CD14-positive monocyte (primary cell): ENCODE results near the gene UBE2QL1. TPM values are rescaled to one million over a fixed set of nuclear protein-coding genes. Genes with fewer than 3 reads are reported as not detected.

ENCODE experiments used
- DNase-seq, 3 donors: peaks; one replicate each; pipeline ENCODE4 v3.0.0-alpha.2; 2011 to 2022
- H2AFZ ChIP-seq: 2 replicates; pipeline ENCODE4 v1.6.0; 2012; ENCODE audit warnings: mild to moderate bottlenecking, low read depth, low read length, inconsistent platforms; ENCODE audit not compliant: insufficient read depth, poor library complexity, severe bottlenecking
- H3K27ac ChIP-seq, 2 donors: 1 replicate in 1 of 2; 2 replicates in 1 of 2; pipeline ENCODE4 v1.5.1; 2012 to 2013; ENCODE audit warnings: low read length in 2 of 2, control low read depth in 1 of 2, inconsistent platforms in 1 of 2, low read depth in 1 of 2, mild to moderate bottlenecking in 1 of 2
- H3K27me3 ChIP-seq, 2 donors: one replicate each; pipeline versions ENCODE4 v1.6.0 to v1.6.1; 2011 to 2013; ENCODE audit warnings: low read length in 2 of 2; ENCODE audit not compliant: control insufficient read depth in 2 of 2, insufficient read depth in 2 of 2
- H3K36me3 ChIP-seq, 2 donors: replicated peaks in 1 of 2; 1 replicate in 1 of 2; 2 replicates in 1 of 2; pipeline versions ENCODE4 v1.5.1 to v1.6.1; 2012 to 2013; ENCODE audit warnings: low read length in 2 of 2, control low read depth in 1 of 2, inconsistent platforms in 1 of 2, mild to moderate bottlenecking in 1 of 2; ENCODE audit not compliant: insufficient read depth in 2 of 2, control insufficient read depth in 1 of 2
- H3K4me1 ChIP-seq, 2 donors: 1 replicate in 1 of 2; 2 replicates in 1 of 2; pipeline versions ENCODE4 v1.5.1 to v1.6.1; 2012 to 2013; ENCODE audit warnings: low read length in 2 of 2, control low read depth in 1 of 2, inconsistent platforms in 1 of 2, mild to moderate bottlenecking in 1 of 2, moderate library complexity in 1 of 2; ENCODE audit not compliant: insufficient read depth in 2 of 2, control insufficient read depth in 1 of 2
- H3K4me2 ChIP-seq: replicated peaks from 2 replicates; pipeline ENCODE3; 2012; ENCODE audit warnings: low read length, moderate library complexity, mild to moderate bottlenecking; ENCODE audit not compliant: poor library complexity, severe bottlenecking; ENCODE audit errors: extremely low read depth
- H3K4me3 ChIP-seq, 3 experiments: fragments of 200-600 bp in 1 of 3; sonication (generic) in 1 of 3; replicated peaks in 1 of 3; 1 replicate in 2 of 3; 2 replicates in 1 of 3; pipeline ENCODE4 v1.5.1; 2011 to 2013; ENCODE audit warnings: low read length in 3 of 3, mild to moderate bottlenecking in 3 of 3, control low read depth in 2 of 3, low read depth in 2 of 3, inconsistent platforms in 1 of 3, moderate library complexity in 1 of 3
- H3K79me2 ChIP-seq: 2 replicates; pipeline ENCODE4 v1.6.0; 2012; ENCODE audit warnings: mild to moderate bottlenecking, control low read depth, inconsistent platforms, low read length, moderate library complexity; ENCODE audit not compliant: insufficient read depth
- H3K9ac ChIP-seq: 2 replicates; pipeline ENCODE4 v1.6.0; 2017; ENCODE audit warnings: low read length, mild to moderate bottlenecking; ENCODE audit not compliant: insufficient read depth, poor library complexity, severe bottlenecking
- H3K9me3 ChIP-seq, 2 donors: replicated peaks in 1 of 2; 1 replicate in 1 of 2; 2 replicates in 1 of 2; pipeline versions ENCODE4 v1.5.1 to v1.6.1; 2012 to 2013; ENCODE audit warnings: low read length in 2 of 2, control low read depth in 1 of 2; ENCODE audit not compliant: control insufficient read depth in 1 of 2, insufficient read depth in 1 of 2
- H4K20me1 ChIP-seq: 2 replicates; pipeline ENCODE4 v1.6.0; 2012; ENCODE audit warnings: mild to moderate bottlenecking, low read length, control low read depth, moderate library complexity; ENCODE audit not compliant: insufficient read depth
- H3K27ac Mint-ChIP-seq, 7 donors: one replicate each; pipeline ENCODE4 v1.8.0; 2020; ENCODE audit warnings: mild to moderate bottlenecking in 7 of 7, mixed read lengths in 7 of 7, moderate library complexity in 6 of 7, inconsistent platforms in 2 of 7
- H3K27me3 Mint-ChIP-seq, 3 donors: one replicate each; pipeline ENCODE4 v1.8.0; 2021 to 2022; ENCODE audit warnings: low read depth in 3 of 3, mild to moderate bottlenecking in 3 of 3, mixed read lengths in 3 of 3, moderate library complexity in 3 of 3, inconsistent platforms in 1 of 3
- H3K36me3 Mint-ChIP-seq, 2 donors: one replicate each; pipeline ENCODE4 v1.8.0; 2020; ENCODE audit warnings: mixed read lengths in 2 of 2, inconsistent platforms in 1 of 2, mild to moderate bottlenecking in 1 of 2
- H3K4me1 Mint-ChIP-seq: one replicate; pipeline ENCODE4 v1.8.0; 2020; ENCODE audit warnings: mild to moderate bottlenecking, mixed read lengths
- H3K4me3 Mint-ChIP-seq, 2 donors: one replicate each; pipeline ENCODE4 v1.8.0; 2020; ENCODE audit warnings: mild to moderate bottlenecking in 2 of 2, mixed read lengths in 2 of 2, moderate library complexity in 1 of 2
- H3K9me3 Mint-ChIP-seq, 7 donors: one replicate each; pipeline ENCODE4 v1.8.0; 2020 to 2022; ENCODE audit warnings: mixed read lengths in 7 of 7, mild to moderate bottlenecking in 6 of 7, moderate library complexity in 6 of 7, inconsistent platforms in 2 of 7
- WGBS: methylation state at CpG from one replicate; pipeline ENCODE4 v1.1.5; 2013; ENCODE audit warnings: missing lambda C conversion rate; ENCODE audit not compliant: insufficient coverage; 5-methylcytosine and 5-hydroxymethylcytosine counted together
- intact Hi-C, 2 donors: fragments of 100-400 bp; cut with micrococcal nuclease; formaldehyde crosslinking; loops; one replicate each; pipeline versions ENCODE4 v1.15.0 to v1.15.1; 2023
- polyA plus RNA-seq, 3 donors: library from polyadenylated mRNA; depleted of rRNA in 1 of 3; unstranded in 2 of 3; stranded (reverse) in 1 of 3; fragments of 300-500 nt in 2 of 3; fragments of >200 nt in 1 of 3; fragmentation: Illumina TruSeq in 2 of 3; gene quantifications; 1 replicate in 2 of 3; 2 replicates in 1 of 3; pipeline ENCODE4 v1.2.3, GENCODE V29; 2012 to 2021
- TF ChIP-seq, protein P1 (sequence below): fragments of 200-600 bp; IDR thresholded peaks from one replicate; pipeline ENCODE4 v1.8.0; 2022; ENCODE audit warnings: antibody characterized with exemption, mild to moderate bottlenecking

UBE2QL1 gene
- polyA plus RNA-seq, 3 donors = not detected

- Histone ChIP-seq H3K4me3 (no peak overlapping the region), H4K20me1 (no peaks in the 10 kb centered on the region), H3K36me3 (no peaks in the 10 kb centered on the region), H2AFZ (no peak overlapping the region), H3K4me2 (no peak overlapping the region), H3K9ac (no peak overlapping the region), H3K9me3 (no peaks in the 10 kb centered on the region), H3K27me3 (no peaks in the 10 kb centered on the region), H3K79me2 (no peaks in the 10 kb centered on the region), H3K4me1 (no peaks in the 10 kb centered on the region), H3K27ac (no peak overlapping the region)
- Mint-ChIP-seq H3K27ac (no peak overlapping the region), H3K9me3 (peaks cover 0 to 7% (median 4%) of the 10 kb centered on the region in 7 donors), H3K4me1 (no peaks in the 10 kb centered on the region), H3K4me3 (no peak overlapping the region), H3K27me3 (peaks cover 3 to 21% (median 4%) of the 10 kb centered on the region in 3 donors), H3K36me3 (no peaks in the 10 kb centered on the region)
- WGBS = 100% methylated on average over 2 of the region's 5 CpGs
- TF ChIP-seq, protein P1, sequence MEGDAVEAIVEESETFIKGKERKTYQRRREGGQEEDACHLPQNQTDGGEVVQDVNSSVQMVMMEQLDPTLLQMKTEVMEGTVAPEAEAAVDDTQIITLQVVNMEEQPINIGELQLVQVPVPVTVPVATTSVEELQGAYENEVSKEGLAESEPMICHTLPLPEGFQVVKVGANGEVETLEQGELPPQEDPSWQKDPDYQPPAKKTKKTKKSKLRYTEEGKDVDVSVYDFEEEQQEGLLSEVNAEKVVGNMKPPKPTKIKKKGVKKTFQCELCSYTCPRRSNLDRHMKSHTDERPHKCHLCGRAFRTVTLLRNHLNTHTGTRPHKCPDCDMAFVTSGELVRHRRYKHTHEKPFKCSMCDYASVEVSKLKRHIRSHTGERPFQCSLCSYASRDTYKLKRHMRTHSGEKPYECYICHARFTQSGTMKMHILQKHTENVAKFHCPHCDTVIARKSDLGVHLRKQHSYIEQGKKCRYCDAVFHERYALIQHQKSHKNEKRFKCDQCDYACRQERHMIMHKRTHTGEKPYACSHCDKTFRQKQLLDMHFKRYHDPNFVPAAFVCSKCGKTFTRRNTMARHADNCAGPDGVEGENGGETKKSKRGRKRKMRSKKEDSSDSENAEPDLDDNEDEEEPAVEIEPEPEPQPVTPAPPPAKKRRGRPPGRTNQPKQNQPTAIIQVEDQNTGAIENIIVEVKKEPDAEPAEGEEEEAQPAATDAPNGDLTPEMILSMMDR = no peak
- no peak for DNase-seq
- intact Hi-C loops = no loop called here
These were observed 18.4 kb downstream of the UBE2QL1 start for GRCh38 chr5:6466975-6467567.

DNA sequence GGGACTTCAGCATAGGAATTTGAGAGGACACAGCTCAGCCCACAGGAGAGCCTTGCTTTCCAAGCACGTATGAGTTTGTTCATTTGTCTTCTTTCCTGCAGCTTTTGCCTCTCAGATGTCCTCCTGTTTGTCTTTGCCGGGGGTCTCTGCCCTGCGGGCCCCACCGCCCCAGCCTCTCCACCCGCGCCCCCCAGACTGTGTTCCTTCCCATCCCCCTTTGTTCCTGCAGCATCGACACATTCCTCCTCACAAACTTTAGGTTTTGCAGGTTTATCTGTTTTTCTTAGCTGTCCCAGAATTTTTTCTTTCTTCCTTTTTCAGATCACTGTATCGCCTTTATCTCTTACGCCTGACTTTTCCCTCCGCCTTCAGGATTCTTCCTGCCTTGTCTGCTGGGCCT, 18.9 kb downstream of the UBE2QL1 start:
- Mint-ChIP-seq H3K27ac (no peak overlapping the region), H3K4me1 (no peaks in the 10 kb centered on the region), H3K27me3 (peaks cover 4 to 21% (median 5%) of the 10 kb centered on the region in 3 donors)

More for the DNA sequence above, 18.9 kb downstream of the UBE2QL1 start:
- no peaks in the 10 kb centered on the region for H4K20me1 ChIP-seq
- no peak overlapping the region for H3K4me3 ChIP-seq
- H3K79me2 ChIP-seq = no peaks in the 10 kb centered on the region
- no peak overlapping the region for H3K4me2 ChIP-seq
- DNase-seq = no peak
- no peaks in the 10 kb centered on the region for H3K4me1 ChIP-seq
- no peaks in the 10 kb centered on the region for H3K9me3 ChIP-seq
- H3K9me3 Mint-ChIP-seq = peaks cover 0 to 7% (median 4%) of the 10 kb centered on the region in 7 donors
- 91% methylated on average over 9 of the region's 10 CpGs for WGBS
- H3K36me3 Mint-ChIP-seq = no peaks in the 10 kb centered on the region
- no peaks in the 10 kb centered on the region for H3K36me3 ChIP-seq
- H3K9ac ChIP-seq = no peak overlapping the region
- no peak overlapping the region for H3K4me3 Mint-ChIP-seq
- intact Hi-C loops = no loop called here
- TF ChIP-seq, protein P1 = no peak
- no peak overlapping the region for H3K27ac ChIP-seq
- H3K27me3 ChIP-seq = no peaks in the 10 kb centered on the region
- H2AFZ ChIP-seq = no peak overlapping the region
